NCI-H2196 treated with DMSO at 0.1 percent for 48 hours (cell line): ENCODE results near the gene ZMAT5.

Experiments used
- DNase-seq: peaks from one replicate; lab custom pipeline; 2025; ENCODE audit not compliant: unreplicated experiment; lab: John Stamatoyannopoulos, UW

Gene ZMAT5

DNA sequence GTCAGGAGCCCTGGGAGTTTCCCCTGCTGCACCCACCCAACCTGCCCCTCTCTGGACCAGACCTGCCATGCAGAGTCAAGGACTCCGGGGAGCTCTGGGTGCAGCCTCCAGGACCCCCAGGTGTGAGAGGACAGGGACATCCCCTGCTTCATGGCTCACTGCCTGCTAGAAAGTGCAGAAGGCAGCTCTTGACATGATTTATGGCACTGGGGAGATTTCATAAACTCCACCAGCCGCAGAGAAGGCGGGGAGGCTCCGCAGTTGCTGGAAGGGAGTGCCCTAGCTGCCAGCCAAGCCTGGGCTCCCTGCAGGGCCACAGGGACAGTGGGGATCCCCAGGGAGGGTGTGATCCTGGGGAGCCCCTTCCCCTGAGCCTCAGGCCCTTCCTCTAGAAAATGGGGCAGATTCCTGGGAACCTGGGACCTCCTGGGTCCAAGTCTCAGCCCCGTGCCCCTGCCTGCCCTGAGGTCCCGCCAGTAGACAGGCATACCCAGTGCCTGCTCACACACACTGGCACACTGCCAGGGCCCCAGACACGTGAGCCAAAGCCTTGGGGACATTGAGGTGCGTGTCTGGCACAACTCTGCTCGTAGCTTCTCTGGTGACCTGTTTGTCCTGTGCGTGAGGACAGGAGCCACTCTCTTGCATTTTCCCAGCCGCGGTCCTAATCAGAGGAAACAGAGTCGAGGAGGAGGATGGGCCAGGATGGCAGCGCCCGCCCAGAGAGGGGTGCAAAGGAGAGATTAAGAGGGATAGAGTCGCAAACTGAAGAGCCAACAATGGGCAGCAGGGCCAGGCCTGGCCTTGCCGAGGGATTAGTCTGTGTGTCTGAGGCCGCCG lies 33.2 kb downstream of the ZMAT5 start:
- DNase-seq = no peak

DNA sequence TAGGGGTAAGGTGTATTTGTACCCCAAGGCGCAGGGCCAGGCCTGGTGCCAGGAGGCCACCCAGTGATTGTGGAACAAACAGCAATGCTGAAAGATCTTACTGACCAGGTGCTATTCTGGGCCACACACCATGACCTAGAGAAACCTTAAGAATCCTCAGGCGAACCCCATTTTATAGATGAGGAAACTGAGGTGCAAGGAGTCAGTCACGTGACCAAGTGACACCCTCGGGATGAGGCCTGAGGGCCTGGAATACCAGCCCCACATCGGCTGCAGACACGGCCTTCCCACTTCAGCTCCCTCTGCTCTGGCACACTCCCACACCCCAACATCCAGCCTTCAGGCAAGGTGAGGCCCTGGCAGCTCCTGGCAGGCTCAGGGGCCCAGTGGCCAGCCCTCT lies 33.9 kb downstream of the ZMAT5 start:
- no peak for DNase-seq

DNA sequence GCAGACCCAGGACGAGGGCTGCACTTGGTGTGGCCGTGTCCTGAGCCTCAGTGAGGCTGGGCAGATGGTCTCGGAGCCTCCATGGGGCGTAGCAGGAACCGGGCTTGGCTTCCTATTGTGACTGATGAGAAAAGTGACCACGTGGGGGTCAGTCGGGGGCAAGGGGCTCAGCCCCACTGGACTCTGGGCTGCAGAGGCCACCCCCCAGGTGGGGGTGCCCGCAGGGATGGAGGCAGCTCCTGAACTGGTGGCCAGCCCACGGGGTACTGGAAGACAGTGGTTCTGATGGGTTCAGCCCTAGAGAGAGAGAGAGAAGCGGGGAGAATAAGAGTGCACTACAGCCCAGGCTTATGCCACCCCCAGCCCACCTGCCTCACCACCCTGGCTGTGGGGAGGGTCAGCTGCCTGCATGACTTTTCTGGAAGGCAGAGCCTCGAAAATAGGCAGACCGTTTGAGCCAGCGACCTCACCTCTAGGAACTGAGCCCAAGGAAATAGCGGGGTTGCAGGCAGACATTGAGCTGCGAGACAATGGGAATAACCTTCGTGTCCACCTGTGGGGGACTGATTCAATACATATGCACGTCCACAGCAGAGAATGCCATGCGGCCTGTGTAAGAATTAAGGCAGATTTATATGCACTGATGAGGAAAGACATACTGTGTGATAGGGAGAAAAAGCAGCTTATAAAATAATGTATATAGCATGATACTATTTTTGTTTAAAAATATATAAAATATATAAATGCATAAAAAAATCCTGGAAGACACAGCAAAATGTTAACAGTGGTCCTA lies 35.6 kb downstream of the ZMAT5 start:
- no peak for DNase-seq

- DNase-seq = no peak
Observed at GRCh38 chr22:29729161-29729560, 37.6 kb downstream of the ZMAT5 start.

GRCh38 chr22:29727131-29727523 lies 39.7 kb downstream of the ZMAT5 start:
- DNase-seq = no peak

DNA sequence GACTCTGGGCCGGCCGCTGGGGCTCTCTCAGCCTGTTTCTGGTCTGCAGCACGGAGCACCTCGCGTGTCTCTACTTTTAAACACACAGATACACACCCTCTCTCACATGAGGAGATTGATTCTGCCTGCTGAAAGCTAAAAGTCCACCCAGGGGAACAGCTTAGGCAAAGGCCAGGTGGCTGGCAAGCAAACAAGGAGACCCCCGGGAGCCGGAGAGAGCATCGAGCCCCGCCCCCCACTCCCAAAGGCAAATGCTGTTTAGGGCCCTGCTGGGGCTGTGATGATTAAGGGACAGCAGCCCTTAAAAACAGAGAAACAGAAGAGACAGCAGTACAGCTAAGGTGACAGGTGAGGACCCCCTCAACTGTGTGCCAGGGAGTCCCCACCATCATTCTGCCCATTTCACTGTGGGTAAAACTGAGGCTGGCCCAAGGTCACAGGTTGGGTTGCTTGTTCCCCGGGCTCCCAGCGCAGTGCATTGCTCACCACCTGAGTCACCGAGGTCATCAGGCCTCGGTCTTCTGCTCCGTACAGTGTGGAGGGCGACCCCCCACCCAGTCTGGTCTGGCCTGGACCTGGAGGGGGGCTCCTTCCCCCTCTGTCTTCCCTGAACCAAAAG lies 40.2 kb downstream of the ZMAT5 start:
- DNase-seq = no peak

GRCh38 chr22:29726106-29726505 lies 40.7 kb downstream of the ZMAT5 start:
- DNase-seq = no peak

GRCh38 chr22:29724843-29725242 lies 42.0 kb downstream of the ZMAT5 start:
- DNase-seq = no peak

DNA sequence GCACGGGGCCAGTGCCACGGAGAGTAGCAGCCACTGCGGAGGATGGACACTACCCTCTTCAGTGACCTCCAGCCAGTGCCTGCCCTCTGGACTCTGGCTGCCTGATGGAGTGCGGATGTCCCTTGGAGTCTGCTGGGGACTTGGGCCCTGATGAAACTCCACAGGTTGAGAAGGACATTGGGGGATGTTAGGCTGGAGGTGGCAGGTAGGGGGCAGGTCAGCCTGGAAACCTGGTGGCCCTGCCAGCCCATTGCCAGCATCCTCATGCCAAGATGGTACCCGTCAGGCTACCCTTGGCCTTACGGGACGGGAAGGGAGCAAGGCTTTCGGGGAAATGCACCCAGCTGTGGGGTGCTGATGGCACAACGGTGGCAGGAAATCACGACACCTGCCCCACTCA lies 43.0 kb downstream of the ZMAT5 start:
- no peak for DNase-seq

DNA sequence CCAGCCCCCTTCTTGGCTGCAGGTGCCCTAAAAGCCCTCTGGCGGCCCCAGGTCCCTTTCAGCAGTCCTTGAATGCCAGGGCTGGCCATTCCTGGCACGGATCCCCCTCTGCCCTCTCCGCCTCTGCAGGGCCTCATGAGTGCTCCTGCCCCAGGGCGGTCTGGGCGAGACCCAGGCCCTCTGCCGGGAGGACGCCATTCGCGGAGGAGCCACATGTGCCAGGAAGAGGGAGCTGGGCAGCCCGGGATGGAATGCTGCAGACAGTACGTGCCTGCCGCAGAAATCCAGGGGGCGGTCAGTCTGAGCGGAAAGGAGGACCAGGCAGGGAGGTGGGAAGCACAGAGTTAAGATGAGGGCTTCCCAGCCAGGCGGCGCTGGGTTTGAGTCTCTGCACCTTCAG lies 44.2 kb downstream of the ZMAT5 start:
- DNase-seq = no peak

DNA sequence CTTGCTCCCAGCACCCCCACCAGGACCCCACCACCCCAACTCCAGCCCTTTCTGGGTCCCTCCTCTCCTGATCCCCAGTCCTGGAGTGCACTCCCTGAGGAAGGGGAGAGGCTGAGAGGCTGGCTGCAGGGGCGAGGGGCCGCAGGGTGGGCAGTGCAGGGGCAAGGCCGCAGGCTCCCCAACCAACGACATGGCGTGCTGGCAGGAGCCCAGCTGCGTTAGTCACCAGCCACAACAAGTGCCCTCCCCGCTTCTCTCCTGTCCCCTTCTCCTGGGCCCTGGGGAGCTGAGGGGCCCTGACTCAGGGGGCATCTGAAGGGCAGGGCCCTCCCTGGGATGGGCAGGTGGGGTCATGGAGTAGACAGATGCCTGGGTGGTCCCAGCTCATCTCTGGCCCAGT lies 44.7 kb downstream of the ZMAT5 start:
- no peak for DNase-seq

GRCh38 chr22:29720811-29721323 lies 45.9 kb downstream of the ZMAT5 start:
- DNase-seq = no peak

- no peak for DNase-seq
Observed at GRCh38 chr22:29719899-29720645, 46.7 kb downstream of the ZMAT5 start, which contains the start of gene CABP7. Gene CABP7, plus strand, starts transcription at chr22:29720003. Its CDS starts 422 bp downstream, at chr22:29720425.

DNA sequence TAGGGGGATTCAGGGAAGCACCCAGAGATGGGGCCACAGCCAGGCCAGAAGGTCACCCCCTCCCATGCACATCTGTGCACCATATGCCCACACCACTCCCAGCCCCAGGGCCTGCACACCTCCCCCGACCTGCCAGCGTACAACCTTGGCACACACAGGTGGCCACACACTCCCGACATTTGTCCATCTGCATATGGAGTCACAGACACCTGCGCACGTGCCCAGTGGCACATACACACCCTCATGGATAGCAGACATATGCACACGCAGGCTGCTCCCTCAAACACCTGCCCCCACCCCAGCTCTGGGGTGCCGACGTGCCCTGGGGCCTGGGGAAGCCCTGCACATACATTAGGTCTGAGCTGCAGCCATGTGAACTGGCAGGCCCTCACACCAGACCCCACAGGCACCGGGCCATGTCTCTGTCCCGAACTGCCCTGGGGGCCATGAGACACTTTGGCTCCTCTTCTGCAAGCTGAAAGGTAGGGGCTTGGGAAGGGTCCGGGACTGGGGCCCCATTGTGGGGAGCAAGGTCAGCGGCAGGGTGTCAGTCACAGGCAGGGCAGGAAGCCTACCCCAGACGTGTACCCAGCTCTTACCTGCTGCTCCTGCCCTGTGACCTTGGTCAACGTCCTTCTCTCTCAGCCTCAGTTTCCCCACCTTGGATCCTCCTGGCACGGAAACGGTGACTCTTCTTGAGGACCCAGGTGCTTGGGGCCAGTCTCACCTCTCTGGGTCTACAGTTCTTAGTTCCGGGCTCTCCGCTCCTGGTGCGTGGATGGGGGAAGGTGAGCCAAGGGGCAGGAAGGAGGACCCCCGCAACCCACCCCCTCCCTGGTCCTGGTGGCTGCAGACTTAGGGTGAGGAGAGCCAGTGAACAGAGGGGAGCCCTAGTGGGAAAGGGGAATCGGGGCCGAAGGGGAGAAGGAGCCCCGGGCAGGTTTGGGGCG lies 47.6 kb downstream of the ZMAT5 start:
- DNase-seq = no peak

DNA sequence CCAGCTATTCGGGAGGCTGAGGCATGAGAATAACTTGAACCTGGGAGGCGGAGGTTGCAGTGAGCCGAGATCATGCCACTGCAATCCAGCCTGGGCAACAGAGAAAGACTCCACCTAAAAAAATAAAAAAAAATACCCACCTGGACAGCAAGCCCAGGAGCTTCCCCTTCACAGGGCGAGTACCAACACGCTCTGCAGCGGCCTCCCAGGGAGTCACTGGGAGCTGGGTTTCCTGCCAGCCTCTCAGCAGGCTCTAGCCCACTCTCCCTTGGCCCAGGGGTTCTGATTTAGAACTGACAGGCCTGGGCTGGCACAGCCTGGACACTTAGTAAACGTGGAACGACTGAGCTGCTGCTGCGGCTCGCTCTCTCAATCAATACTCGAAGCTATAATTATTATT lies 49.0 kb downstream of the ZMAT5 start:
- DNase-seq = no peak

GRCh38 chr22:29716814-29717545 lies 49.8 kb downstream of the ZMAT5 start:
- no peak for DNase-seq

DNA sequence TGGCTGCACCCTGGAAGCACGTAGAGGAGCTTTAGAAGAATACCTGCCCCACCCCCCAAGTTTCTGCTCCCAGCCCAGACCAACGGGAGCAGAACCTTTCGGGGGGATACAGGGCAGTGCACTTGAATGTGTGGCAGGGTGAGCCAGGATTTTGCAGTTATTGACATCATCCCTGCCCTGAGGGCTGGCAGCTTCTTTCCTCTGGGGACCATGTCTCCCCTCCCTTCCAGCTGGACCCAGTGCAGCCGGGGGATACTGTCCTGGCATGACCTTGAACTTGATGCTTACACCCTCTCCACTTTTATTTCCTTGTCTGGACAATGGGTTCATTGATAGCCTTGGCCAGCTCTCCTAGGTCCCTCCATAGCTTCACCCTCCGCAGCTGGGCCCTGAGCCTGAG lies 51.1 kb downstream of the ZMAT5 start:
- no peak for DNase-seq

DNA sequence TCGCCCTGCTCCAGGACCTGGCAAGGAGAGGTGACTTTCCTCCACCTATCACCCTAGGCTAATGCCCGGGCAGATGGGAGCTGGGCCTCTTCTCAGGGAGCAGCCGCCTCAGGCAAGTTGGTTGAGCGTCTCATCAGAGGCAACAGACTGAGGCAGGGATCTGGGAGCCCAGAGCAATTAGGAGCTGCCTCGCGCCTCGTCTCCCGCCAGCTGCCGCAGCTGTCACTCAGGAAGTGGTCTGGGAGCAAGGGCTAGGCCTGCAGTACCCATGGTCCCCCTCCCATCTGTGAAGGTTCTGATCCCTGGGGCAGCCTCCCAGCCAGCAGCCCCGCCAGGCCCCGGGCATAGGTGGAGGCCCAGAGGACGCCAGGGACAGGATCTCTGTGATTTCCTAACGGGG lies 51.6 kb downstream of the ZMAT5 start:
- DNase-seq = no peak

DNA sequence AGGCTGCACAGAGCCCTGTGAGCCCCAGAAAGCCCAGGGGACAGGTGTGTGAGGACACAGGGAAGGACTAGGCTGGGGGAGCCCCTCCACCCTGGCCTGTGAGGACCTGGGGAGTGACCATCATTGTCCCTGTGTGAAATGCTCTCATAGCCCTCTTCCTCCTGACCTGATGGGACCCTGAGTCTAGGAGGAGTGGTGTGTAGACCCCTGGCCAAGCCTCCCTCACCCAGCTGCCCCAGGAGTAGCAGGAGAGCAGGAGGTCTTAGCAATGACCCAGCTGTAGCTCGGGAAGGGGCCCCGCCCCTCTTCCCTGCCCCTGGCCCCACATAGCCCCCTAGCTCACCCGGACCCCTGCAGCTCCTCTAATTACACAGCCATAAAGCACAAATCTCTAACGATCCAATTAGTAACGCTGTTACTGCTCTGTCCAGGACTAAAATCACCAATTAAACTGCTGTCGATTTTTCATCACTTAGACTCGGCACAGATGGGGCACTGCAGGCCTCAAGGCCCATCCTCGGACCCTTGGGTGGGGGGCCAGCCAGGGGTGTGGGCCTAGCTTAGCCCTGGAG lies 53.6 kb downstream of the ZMAT5 start:
- no peak for DNase-seq
